GM19328 (cell line): Measurements from ENCODE around the gene LRRC17.

Experiments
- ATAC-seq: cut with Tn5 transposase; IDR thresholded peaks from one replicate; pipeline ENCODE4 v1.9.1; 2021; ENCODE audit warnings: mild to moderate bottlenecking, moderate library complexity; ENCODE audit not compliant: unreplicated experiment

The LRRC17 gene

DNA sequence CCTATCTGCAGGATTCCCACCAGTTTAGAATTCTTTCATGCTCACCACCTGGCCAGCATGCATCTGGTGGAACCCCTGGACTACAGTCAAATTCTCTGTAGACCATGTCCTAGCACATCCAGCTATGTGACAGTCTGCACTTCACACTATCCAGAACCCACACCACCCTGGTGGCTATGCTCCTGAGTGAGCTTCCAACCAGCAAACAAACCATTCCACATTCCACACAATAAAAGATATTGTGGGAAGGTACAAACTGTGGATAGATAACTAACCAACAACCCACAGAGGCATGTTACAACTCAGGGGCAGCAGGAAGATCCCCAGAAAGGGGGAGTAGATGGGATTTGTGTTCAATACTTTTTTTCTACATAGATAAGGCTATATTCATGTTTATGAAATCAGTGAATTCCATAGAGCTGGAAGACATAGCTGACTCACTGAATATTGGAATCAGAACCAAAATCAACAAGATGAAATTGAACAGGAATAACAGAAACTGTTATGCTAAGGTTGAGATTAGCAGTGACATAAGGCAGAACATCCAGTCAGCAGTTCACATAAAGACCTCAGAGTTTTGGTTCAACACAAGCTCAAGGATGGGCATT is 72.5 kb downstream of the LRRC17 start:
- no peak for ATAC-seq

DNA sequence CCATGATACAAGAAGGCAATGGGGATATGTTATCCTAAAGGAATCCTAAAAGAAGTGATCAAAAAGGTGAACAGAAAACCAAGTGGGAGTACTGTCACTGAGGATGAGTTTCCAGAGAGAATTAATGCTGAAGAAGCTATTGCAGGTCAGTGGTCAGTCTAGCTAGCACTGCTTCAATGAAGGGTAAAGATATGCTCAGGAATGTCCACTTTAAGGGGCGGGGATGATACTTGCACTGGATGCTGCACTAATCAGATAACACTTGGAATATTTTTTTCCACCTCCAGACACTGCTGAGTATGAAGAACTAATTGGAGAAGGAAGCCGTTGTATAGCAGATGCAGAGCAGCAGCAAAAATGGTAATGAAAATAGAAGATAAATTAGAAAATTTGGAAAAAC is 75.3 kb downstream of the LRRC17 start:
- no peak for ATAC-seq

DNA sequence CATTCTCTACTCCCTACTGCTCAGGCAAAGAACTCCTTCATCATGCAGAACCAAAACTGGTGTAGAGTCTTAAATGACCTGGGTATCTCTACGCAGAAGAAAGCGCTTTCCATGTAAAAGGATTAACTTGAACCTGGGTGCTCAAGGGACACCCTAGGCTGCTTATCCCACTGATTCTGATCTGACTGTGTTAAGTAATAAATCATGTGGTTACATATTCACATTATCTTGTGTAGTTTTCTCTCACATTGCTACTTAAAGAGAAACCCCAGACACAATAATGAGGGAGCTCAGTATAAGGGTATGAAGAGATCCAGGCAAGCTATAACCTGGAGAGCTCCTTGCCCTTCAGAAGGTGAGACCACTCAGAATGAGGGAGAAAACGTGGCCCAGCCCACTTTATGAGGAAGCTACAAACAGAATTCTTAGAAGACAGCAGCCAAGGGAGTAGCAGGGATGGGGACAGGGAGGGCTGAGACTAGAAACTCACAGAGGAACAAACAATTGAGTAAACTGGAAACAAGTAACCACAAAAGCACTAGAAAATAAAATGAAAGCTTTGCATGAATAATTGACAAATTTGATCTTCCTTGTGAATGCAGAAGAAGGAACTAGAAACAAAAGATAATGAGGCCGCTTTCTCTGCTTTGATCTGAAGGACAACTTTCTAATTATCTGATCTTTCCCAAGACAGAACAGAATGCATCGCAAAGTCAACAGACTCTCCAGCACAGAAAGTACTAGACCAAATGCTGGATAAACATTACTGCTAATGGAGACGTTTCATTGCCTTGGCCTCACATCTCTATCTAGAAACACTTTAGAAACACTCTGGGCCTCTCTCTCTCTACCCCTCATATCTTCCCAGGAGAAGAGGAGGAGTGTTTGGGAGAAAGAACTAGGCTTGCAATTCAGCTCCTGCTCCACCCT is 76.1 kb downstream of the LRRC17 start:
- ATAC-seq = no peak

DNA sequence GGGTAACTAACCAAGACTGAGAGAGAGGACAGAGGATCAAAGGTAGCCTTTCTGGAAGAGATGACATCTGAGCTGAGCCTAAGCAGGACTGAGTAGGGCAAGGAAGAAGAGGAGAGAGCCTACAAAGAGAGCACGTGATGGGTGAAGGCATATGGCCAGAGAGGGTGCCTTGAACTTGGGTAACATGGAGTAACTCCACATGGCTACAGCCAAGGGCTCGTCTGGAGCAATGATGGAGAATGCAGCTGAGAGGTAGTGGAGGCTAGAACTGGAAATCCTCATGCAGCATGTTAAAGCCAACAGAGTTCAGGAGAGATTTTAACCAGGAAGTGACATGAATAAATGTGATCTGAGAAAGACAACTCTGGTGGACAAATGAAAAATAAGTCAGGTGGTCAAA is 77.8 kb downstream of the LRRC17 start:
- ATAC-seq = no peak

DNA sequence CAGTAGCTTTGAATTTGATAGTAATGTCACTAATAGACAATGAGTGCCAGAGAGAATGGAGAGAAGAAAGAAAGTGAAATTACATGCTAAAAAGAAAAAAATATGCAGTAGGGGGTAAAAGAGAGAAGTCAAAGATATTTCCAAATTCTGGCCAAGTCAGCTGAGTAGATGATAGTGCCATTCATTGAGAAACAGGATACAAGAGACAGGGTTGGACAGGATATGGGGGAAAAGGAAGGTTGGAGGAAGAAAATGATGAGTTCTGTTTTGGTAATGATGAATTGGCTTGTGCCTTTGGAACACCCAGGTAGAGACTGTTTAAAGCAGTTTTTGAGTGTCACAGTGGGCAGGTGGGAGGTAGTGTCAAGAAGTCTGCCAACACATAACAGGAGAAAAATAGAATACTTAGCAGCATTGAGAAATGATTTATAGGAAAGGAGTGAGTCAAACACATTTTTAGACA is 78.3 kb downstream of the LRRC17 start:
- ATAC-seq = no peak

DNA sequence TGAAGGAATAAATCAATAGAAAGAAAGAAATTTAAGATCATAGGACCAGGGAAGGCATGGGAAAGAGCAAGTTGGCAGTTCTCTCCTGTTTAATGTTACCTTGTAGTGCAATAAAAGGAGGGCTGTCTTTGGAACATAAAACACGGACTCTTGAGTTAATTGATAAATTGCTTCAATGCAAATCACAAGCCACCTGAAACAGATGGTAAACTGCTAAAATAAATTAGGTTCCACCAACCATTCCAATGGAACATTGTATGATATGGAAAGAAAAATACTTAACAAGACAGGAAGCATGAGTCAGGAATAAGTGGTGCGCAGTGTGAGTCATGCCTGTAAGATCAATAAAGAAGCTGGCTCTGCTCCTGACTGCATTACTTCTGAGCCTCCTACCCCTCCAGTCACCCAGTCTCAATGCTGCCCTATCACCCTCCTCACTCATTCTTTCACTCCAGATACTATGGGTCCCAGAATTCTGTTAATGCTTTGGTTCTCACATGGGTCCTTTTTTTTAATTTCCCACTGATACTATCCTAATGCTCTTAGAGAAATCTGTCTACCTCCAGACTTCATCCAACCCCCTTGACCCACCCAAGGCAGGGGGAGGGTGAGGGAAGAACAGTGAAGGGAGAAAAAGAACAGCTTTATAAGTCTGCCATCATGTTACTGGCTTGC is 78.9 kb downstream of the LRRC17 start:
- ATAC-seq = no peak

DNA sequence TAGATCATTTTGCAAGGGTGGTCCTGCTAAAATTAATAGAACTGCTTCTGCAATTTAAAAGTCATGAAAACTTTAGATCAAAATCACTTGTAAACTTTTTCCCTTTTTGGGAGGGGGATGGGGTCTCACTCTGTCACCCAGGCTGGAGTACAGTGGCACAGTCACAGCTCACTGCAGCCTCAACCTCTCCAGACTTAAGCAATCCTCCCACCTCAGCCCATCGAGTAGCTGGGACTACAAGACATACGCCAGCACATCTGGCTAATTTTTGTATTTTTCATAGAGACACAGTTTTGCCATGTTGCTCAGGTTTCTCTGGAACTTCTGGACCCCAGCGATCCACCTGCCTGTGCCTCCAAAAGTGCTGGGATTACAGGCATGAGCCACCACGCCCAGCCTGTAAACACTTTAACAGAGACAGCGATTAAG is 79.7 kb downstream of the LRRC17 start:
- no peak for ATAC-seq

DNA sequence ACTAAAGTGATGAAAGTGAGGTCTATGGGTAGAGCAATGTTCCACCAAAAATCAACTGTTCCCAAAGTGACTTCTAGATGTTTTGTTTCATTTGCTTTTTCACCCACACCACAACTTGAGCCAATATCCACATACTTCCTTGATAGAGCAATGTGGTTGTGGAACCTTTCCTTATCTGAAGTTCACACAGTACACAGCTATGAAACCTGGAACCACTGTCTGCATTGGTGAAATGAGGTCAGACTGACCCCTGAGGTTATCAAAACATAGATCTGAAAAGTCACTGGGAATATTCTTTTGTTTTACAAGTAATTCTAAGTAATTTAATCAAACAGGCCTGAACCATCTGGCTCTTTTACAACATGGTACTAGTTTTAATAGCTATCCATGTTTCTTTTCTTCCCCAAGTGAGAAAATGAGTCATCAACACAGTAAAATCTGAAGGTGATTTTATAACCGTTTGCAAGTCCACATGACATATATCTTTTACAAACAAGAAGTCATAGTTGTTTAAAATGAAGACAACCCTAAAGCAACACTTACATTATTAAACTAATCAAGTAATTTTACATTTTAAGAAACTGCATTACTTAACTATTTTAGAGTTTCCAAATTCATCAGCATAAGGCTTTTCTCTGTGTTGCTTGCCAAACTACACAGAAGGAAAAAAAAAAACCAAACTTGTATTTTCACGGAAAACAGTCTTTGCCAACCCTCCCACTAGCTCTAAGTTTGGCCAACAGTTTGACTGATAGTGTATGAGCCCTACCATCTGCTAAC is 80.3 kb downstream of the LRRC17 start:
- ATAC-seq = no peak

DNA sequence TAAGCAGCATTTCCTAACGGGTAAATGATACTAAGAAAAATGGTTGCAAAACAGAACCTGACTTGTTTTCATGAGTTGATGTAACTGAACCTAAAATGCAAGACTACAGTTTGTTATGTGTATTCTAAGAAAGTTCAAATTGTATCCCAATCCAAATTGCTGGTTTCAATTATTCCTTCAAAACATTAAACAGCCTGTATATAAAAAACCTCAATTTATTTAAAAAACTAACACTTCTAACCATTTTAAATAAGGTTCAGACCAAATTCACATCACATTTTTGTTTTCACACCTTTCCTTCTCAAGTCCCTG is 80.9 kb downstream of the LRRC17 start:
- ATAC-seq = no peak

DNA sequence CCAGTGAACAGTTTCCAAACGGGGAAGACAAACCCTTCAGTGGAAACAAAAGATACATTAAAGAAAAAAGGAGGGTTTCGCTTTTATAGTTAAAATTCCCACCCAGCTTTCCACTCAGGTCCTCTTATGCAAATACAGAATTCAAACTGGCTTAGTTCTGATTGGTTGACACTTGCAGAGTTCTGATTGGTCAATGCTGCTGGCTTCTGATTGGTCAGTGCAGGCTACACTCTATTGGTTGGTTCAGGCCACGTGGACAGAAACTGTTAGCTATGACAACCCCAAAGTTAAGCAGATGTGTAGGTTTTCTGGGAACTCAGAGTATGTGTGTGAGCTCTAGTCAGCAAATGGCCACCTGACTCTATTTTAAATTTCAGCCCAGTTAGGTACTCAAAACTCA is 81.8 kb downstream of the LRRC17 start:
- no peak for ATAC-seq
